ENCODE results near the gene EXOSC5.
"Not testable (repeated sequence)": the region's sequence is repeated elsewhere in the genome, so short reads cannot be mapped to it uniquely, and the experiment has no call there.

EXOSC5 gene

GRCh38 chr19:41405776-41406175 lies 8.6 kb upstream of the EXOSC5 start:
- no peak for DNase-seq (ENCODE audit: low spot score)

GRCh38 chr19:41403181-41403970 lies 6.2 kb upstream of the EXOSC5 start:
- DNase-seq (ENCODE audit: low spot score): no peak

- no peak for DNase-seq (ENCODE audit: low spot score)
Observed at GRCh38 chr19:41402010-41402409, 4.9 kb upstream of the EXOSC5 start.

GRCh38 chr19:41401483-41401882 lies 4.3 kb upstream of the EXOSC5 start:
- no peak for DNase-seq (ENCODE audit: low spot score)

- DNase-seq (ENCODE audit: low spot score): no peak
Observed at GRCh38 chr19:41399525-41399924, 2.4 kb upstream of the EXOSC5 start.

- no peak for DNase-seq (ENCODE audit: low spot score)
Observed at GRCh38 chr19:41399091-41399490, 1.9 kb upstream of the EXOSC5 start.

GRCh38 chr19:41398598-41398997 lies 1.4 kb upstream of the EXOSC5 start:
- no peak for DNase-seq (ENCODE audit: low spot score)

- no peak for DNase-seq (ENCODE audit: low spot score)
Observed at GRCh38 chr19:41398050-41398418, 875 bp upstream of the EXOSC5 start.

- DNase-seq (ENCODE audit: low spot score): no peak
Observed at GRCh38 chr19:41395355-41395754, 1.8 kb downstream of the EXOSC5 start.

- no peak for DNase-seq (ENCODE audit: low spot score)
Observed at GRCh38 chr19:41392775-41393174, 4.4 kb downstream of the EXOSC5 start.

GRCh38 chr19:41391618-41392017 lies 5.5 kb downstream of the EXOSC5 start:
- no peak for DNase-seq (ENCODE audit: low spot score)

GRCh38 chr19:41386442-41386841 lies 10.7 kb downstream of the EXOSC5 start:
- no peak for DNase-seq (ENCODE audit: low spot score)

- DNase-seq (ENCODE audit: low spot score): no peak
Observed at GRCh38 chr19:41384351-41384750, 12.8 kb downstream of the EXOSC5 start.

GRCh38 chr19:41381536-41381935 lies 15.6 kb downstream of the EXOSC5 start:
- DNase-seq (ENCODE audit: low spot score): not testable (repeated sequence)

GRCh38 chr19:41377977-41378709 lies 19.0 kb downstream of the EXOSC5 start:
- DNase-seq (ENCODE audit: low spot score): no peak

- no peak for DNase-seq (ENCODE audit: low spot score)
Observed at GRCh38 chr19:41376998-41377365, 20.2 kb downstream of the EXOSC5 start.

GRCh38 chr19:41376241-41376997 lies 20.7 kb downstream of the EXOSC5 start, which contains the start of gene TMEM91:
TMEM91 (plus strand) TSS chr19:41376533; CDS start chr19:41378310, 1,777 bp downstream.
- DNase-seq (ENCODE audit: low spot score): no peak

- peak; percentile 84 for DNase-seq (ENCODE audit: low spot score)
Observed at GRCh38 chr19:41373993-41374392, 23.2 kb downstream of the EXOSC5 start.

GRCh38 chr19:41372501-41372900 lies 24.7 kb downstream of the EXOSC5 start:
- no peak for DNase-seq (ENCODE audit: low spot score)

- DNase-seq (ENCODE audit: low spot score): no peak
Observed at GRCh38 chr19:41371541-41371940, 25.6 kb downstream of the EXOSC5 start.

GRCh38 chr19:41371119-41371518 lies 26.0 kb downstream of the EXOSC5 start:
- not testable (repeated sequence) for DNase-seq (ENCODE audit: low spot score)

GRCh38 chr19:41369769-41370168 lies 27.4 kb downstream of the EXOSC5 start:
- no peak for DNase-seq (ENCODE audit: low spot score)

GRCh38 chr19:41367848-41368301 lies 29.3 kb downstream of the EXOSC5 start:
- DNase-seq (ENCODE audit: low spot score): no peak

All from Ammon's horn (tissue), 1 donor.